H9 (cell line): ENCODE results near the gene OR9I1. TPM values are rescaled to one million over a fixed set of nuclear protein-coding genes. Genes with fewer than 3 reads are reported as not detected.

ENCODE experiments used
- DNase-seq: peaks from one replicate; pipeline ENCODE4 v3.0.0-alpha.2; 2017
- H2AFZ ChIP-seq: one replicate; pipeline ENCODE4 v1.6.1; 2013; ENCODE audit warnings: mild to moderate bottlenecking, low read length, control low read depth, moderate library complexity
- H2AK5ac ChIP-seq: 2 replicates; pipeline ENCODE4 v1.6.1; 2013; ENCODE audit warnings: low read length, control low read depth, mixed read lengths; ENCODE audit not compliant: insufficient read length
- H2BK120ac ChIP-seq: one replicate; pipeline ENCODE4 v1.6.1; 2013; ENCODE audit warnings: low read depth, mild to moderate bottlenecking, low read length, control low read depth, inconsistent platforms; ENCODE audit not compliant: poor library complexity, severe bottlenecking
- H2BK12ac ChIP-seq: 2 replicates; pipeline ENCODE4 v1.6.1; 2013; ENCODE audit warnings: low read length, control low read depth, mixed read lengths, low read depth; ENCODE audit not compliant: insufficient read length
- H2BK15ac ChIP-seq: 2 replicates; pipeline ENCODE4 v1.6.1; 2013; ENCODE audit warnings: low read depth, low read length, control low read depth
- H2BK20ac ChIP-seq: one replicate; pipeline ENCODE4 v1.6.1; 2013; ENCODE audit warnings: low read depth, mild to moderate bottlenecking, low read length, control low read depth, inconsistent platforms; ENCODE audit not compliant: poor library complexity, severe bottlenecking
- H2BK5ac ChIP-seq: 2 replicates; pipeline ENCODE4 v1.6.1; 2013; ENCODE audit warnings: low read length, control low read depth, mixed read lengths; ENCODE audit not compliant: insufficient read length
- H3K14ac ChIP-seq: 2 replicates; pipeline ENCODE4 v1.6.1; 2013; ENCODE audit warnings: low read length, control low read depth; ENCODE audit not compliant: insufficient read depth
- H3K18ac ChIP-seq: 2 replicates; pipeline ENCODE4 v1.6.1; 2013; ENCODE audit warnings: low read depth, mild to moderate bottlenecking, mixed read lengths, low read length, control low read depth; ENCODE audit not compliant: insufficient read length
- H3K23ac ChIP-seq: 2 replicates; pipeline ENCODE4 v1.6.1; 2013; ENCODE audit warnings: low read length, control low read depth, mixed read lengths, low read depth; ENCODE audit not compliant: insufficient read length
- H3K23me2 ChIP-seq: 2 replicates; pipeline ENCODE4 v1.6.1; 2013; ENCODE audit warnings: low read depth, mild to moderate bottlenecking, mixed read lengths, low read length, control low read depth; ENCODE audit not compliant: insufficient read length, poor library complexity, severe bottlenecking
- H3K27ac ChIP-seq: 2 replicates; pipeline ENCODE4 v1.5.1; 2013; ENCODE audit warnings: low read length, control low read depth, mixed read lengths, low read depth; ENCODE audit not compliant: insufficient read length
- H3K27me3 ChIP-seq: 2 replicates; pipeline ENCODE4 v1.6.1; 2013; ENCODE audit warnings: low read length, control low read depth, inconsistent platforms; ENCODE audit not compliant: insufficient read depth
- H3K4ac ChIP-seq: 2 replicates; pipeline ENCODE4 v1.6.1; 2013; ENCODE audit warnings: low read depth, mild to moderate bottlenecking, control low read depth, inconsistent platforms, low read length, moderate library complexity
- H3K4me1 ChIP-seq: 2 replicates; pipeline ENCODE4 v1.6.1; 2013; ENCODE audit warnings: low read length, control low read depth, inconsistent platforms; ENCODE audit not compliant: insufficient read depth
- H3K4me2 ChIP-seq: 2 replicates; pipeline ENCODE4 v1.6.1; 2013; ENCODE audit warnings: low read length, control low read depth, mixed read lengths; ENCODE audit not compliant: insufficient read length, insufficient read depth
- H3K56ac ChIP-seq: 2 replicates; pipeline ENCODE4 v1.6.1; 2013; ENCODE audit warnings: low read depth, mild to moderate bottlenecking, mixed read lengths, low read length, control low read depth; ENCODE audit not compliant: insufficient read length
- H3K79me1 ChIP-seq: 2 replicates; pipeline ENCODE4 v1.6.1; 2013; ENCODE audit warnings: low read depth, mild to moderate bottlenecking, moderate library complexity, low read length, control low read depth, inconsistent platforms; ENCODE audit not compliant: insufficient read depth, poor library complexity, severe bottlenecking
- H3K79me2 ChIP-seq: 2 replicates; pipeline ENCODE4 v1.6.1; 2013; ENCODE audit warnings: low read length, control low read depth, inconsistent platforms; ENCODE audit not compliant: insufficient read depth
- H3K9ac ChIP-seq: 2 replicates; pipeline ENCODE4 v1.6.1; 2013; ENCODE audit warnings: low read length, control low read depth, mixed read lengths; ENCODE audit not compliant: insufficient read length; ENCODE audit errors: extremely low read depth
- H3K9me3 ChIP-seq: one replicate; pipeline ENCODE4 v1.6.1; 2013; ENCODE audit warnings: low read depth, low read length, inconsistent platforms; ENCODE audit not compliant: control insufficient read depth
- H3T11ph ChIP-seq: one replicate; pipeline ENCODE4 v1.6.1; 2013; ENCODE audit warnings: mild to moderate bottlenecking, low read length, control low read depth, inconsistent platforms
- H4K20me1 ChIP-seq: one replicate; pipeline ENCODE4 v1.6.1; 2013; ENCODE audit not compliant: control insufficient read depth, insufficient read length, insufficient read depth
- H4K5ac ChIP-seq: 2 replicates; pipeline ENCODE4 v1.6.1; 2013; ENCODE audit warnings: low read depth, mild to moderate bottlenecking, mixed read lengths, low read length, control low read depth; ENCODE audit not compliant: insufficient read length
- H4K8ac ChIP-seq: replicated peaks from 2 replicates; pipeline ENCODE4 v1.6.1; 2013; ENCODE audit warnings: low read length, control low read depth, mixed read lengths, low read depth; ENCODE audit not compliant: insufficient read length
- H4K91ac ChIP-seq: 2 replicates; pipeline ENCODE4 v1.6.1; 2013; ENCODE audit warnings: low read depth, mild to moderate bottlenecking, moderate library complexity, mixed read lengths, low read length, control low read depth; ENCODE audit not compliant: insufficient read length
- H3K27ac Mint-ChIP-seq, 3 experiments: 2 replicates in 2 of 3; 3 replicates in 1 of 3; pipeline ENCODE4 v1.8.0; 2020 to 2021; ENCODE audit warnings: mixed read lengths in 3 of 3, mild to moderate bottlenecking in 1 of 3, moderate library complexity in 1 of 3
- H3K27me3 Mint-ChIP-seq: 2 replicates; pipeline ENCODE4 v1.8.0; 2021; ENCODE audit warnings: low read depth, mild to moderate bottlenecking, moderate library complexity, mixed read lengths
- H3K36me3 Mint-ChIP-seq, 3 experiments: 2 replicates in 2 of 3; 3 replicates in 1 of 3; pipeline ENCODE4 v1.8.0; 2020 to 2021; ENCODE audit warnings: low read depth in 3 of 3, mixed read lengths in 3 of 3; ENCODE audit not compliant: insufficient read depth in 1 of 3
- H3K4me1 Mint-ChIP-seq, 2 experiments: 2 replicates each; pipeline ENCODE4 v1.8.0; 2020; ENCODE audit warnings: mixed read lengths in 2 of 2
- H3K4me3 Mint-ChIP-seq, 2 experiments: 2 replicates in 1 of 2; 3 replicates in 1 of 2; pipeline ENCODE4 v1.8.0; 2020 to 2021; ENCODE audit warnings: mild to moderate bottlenecking in 2 of 2, mixed read lengths in 2 of 2, moderate library complexity in 1 of 2
- H3K9me3 Mint-ChIP-seq, 2 experiments: 2 replicates in 1 of 2; 3 replicates in 1 of 2; pipeline ENCODE4 v1.8.0; 2020; ENCODE audit warnings: mild to moderate bottlenecking in 2 of 2, mixed read lengths in 2 of 2, moderate library complexity in 1 of 2
- WGBS: extraction: QIAGEN DNeasy Blood & Tissue Kit; methylation state at CpG from one replicate; pipeline ENCODE4 v1.1.7; 2013; ENCODE audit warnings: missing lambda C conversion rate, low lambda C conversion rate, mixed read lengths; ENCODE audit not compliant: insufficient read length; ENCODE audit errors: extremely low coverage; 5-methylcytosine and 5-hydroxymethylcytosine counted together
- total RNA-seq: library from RNA; stranded (reverse); gene quantifications from 2 replicates; pipeline ENCODE4 v1.2.1, GENCODE V29; 2021
- TF ChIP-seq, protein P1 (sequence below): fragments of 200-600 bp; sonication (generic); conservative IDR thresholded peaks from 3 replicates; pipeline ENCODE4 v1.8.0; 2021; ENCODE audit warnings: antibody characterized with exemption, mild to moderate bottlenecking

Gene OR9I1
- total RNA-seq, 1 experiment from 2014 or later: not detected

GRCh38 chr11:58086528-58086927 lies 38.8 kb downstream of the OR9I1 start:
- DNase-seq: no peak
- Histone ChIP-seq H4K20me1 (no peaks in the 10 kb centered on the region), H2BK15ac (no peak overlapping the region), H3K79me2 (no peaks in the 10 kb centered on the region), H3K9ac (no peak overlapping the region), H4K5ac (no peak overlapping the region), H2BK20ac (no peak overlapping the region), H3K18ac (no peak overlapping the region), H3K9me3 (no peaks in the 10 kb centered on the region), H3K4me2 (no peak overlapping the region), H3K14ac (no peak overlapping the region), H3K56ac (no peak overlapping the region), H2BK120ac (no peak overlapping the region), H3K23ac (no peak overlapping the region), H3K4me1 (no peaks in the 10 kb centered on the region), H3K4ac (no peak overlapping the region), H2BK5ac (no peak overlapping the region), H3T11ph (no peak overlapping the region), H4K8ac (no peak overlapping the region), H3K27me3 (no peaks in the 10 kb centered on the region), H4K91ac (no peak overlapping the region), H3K27ac (no peak overlapping the region), H2AFZ (no peak overlapping the region), H2BK12ac (no peak overlapping the region), H3K23me2 (no peaks in the 10 kb centered on the region), H3K79me1 (no peaks in the 10 kb centered on the region), H2AK5ac (no peak overlapping the region)
- Mint-ChIP-seq H3K4me3 (no peak overlapping the region), H3K9me3 (peaks cover 5 to 8% of the 10 kb centered on the region in 2 experiments; a peak in 3 of 5 replicates), H3K4me1 (no peaks in the 10 kb centered on the region), H3K27ac (no peak overlapping the region), H3K27me3 (no peaks in the 10 kb centered on the region), H3K36me3 (no peaks in the 10 kb centered on the region)
- no CpG with 5 or more reads among the region's 2 CpGs for WGBS
- TF ChIP-seq, protein P1, sequence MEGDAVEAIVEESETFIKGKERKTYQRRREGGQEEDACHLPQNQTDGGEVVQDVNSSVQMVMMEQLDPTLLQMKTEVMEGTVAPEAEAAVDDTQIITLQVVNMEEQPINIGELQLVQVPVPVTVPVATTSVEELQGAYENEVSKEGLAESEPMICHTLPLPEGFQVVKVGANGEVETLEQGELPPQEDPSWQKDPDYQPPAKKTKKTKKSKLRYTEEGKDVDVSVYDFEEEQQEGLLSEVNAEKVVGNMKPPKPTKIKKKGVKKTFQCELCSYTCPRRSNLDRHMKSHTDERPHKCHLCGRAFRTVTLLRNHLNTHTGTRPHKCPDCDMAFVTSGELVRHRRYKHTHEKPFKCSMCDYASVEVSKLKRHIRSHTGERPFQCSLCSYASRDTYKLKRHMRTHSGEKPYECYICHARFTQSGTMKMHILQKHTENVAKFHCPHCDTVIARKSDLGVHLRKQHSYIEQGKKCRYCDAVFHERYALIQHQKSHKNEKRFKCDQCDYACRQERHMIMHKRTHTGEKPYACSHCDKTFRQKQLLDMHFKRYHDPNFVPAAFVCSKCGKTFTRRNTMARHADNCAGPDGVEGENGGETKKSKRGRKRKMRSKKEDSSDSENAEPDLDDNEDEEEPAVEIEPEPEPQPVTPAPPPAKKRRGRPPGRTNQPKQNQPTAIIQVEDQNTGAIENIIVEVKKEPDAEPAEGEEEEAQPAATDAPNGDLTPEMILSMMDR: no peak
